Effector CD8-positive, alpha-beta T cell (primary cell): ENCODE measurements around the gene STAT5A.
"Not testable (repeated sequence)": the region's sequence is repeated elsewhere in the genome, so short reads cannot be mapped to it uniquely, and the experiment has no call there.

ENCODE experiments used
- DNase-seq: peaks from one replicate; lab custom pipeline; 2025; lab: John Stamatoyannopoulos, UW

The STAT5A gene

GRCh38 chr17:42308446-42308845 is 20.1 kb downstream of the STAT5A start:
- DNase-seq: no peak

GRCh38 chr17:42309142-42309541 is 20.8 kb downstream of the STAT5A start:
- DNase-seq: no peak

- DNase-seq: no peak
These were observed 21.9 kb downstream of the STAT5A start for GRCh38 chr17:42309986-42310786.

DNA sequence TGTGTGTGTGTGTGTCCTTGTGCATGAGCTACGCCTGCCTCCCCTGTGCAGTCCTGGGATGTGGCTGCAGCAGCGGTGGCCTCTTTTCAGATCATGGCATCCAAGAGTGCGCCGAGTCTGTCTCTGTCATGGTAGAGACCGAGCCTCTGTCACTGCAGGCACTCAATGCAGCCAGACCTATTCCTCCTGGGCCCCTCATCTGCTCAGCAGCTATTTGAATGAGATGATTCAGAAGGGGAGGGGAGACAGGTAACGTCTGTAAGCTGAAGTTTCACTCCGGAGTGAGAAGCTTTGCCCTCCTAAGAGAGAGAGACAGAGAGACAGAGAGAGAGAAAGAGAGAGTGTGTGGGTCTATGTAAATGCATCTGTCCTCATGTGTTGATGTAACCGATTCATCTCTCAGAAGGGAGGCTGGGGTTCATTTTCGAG is 22.5 kb downstream of the STAT5A start:
- no peak for DNase-seq

DNA sequence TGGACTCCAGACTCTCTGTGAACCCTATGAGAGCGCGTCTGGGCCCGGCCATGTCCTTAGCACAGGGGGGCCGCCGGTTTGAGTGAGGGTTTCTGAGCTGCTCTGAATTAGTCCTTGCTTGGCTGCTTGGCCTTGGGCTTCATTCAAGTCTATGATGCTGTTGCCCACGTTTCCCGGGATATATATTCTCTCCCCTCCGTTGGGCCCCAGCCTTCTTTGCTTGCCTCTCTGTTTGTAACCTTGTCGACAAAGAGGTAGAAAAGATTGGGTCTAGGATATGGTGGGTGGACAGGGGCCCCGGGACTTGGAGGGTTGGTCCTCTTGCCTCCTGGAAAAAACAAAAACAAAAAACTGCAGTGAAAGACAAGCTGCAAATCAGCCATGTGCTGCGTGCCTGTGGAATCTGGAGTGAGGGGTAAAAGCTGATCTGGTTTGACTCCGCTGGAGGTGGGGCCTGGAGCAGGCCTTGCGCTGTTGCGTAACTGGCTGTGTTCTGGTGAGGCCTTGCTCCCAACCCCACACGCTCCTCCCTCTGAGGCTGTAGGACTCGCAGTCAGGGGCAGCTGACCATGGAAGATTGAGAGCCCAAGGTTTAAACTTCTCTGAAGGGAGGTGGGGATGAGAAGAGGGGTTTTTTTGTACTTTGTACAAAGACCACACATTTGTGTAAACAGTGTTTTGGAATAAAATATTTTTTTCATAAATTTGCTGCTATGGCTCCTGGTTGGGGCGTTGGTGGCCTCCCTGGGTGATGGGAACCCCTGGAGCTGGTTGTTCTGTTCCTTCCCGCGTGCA is 23.1 kb downstream of the STAT5A start:
- no peak for DNase-seq

DNA sequence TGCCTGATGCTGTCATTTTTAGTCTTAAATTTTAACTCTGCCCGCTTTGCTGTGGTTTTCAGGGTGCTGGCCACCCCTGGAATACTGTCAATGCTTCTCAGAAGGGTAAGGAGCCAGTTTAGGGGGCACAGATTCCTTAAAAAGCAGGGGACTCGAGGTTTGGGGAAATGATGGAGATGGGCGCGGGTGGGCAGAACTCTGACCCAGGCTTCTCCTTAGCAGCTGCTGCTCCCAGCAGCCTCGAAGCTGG is 23.7 kb downstream of the STAT5A start:
- no peak for DNase-seq

GRCh38 chr17:42312285-42313130 is 24.2 kb downstream of the STAT5A start:
- peak; percentile 67 for DNase-seq

- no peak for DNase-seq
These were observed 25.1 kb downstream of the STAT5A start for GRCh38 chr17:42313389-42313772.

DNA sequence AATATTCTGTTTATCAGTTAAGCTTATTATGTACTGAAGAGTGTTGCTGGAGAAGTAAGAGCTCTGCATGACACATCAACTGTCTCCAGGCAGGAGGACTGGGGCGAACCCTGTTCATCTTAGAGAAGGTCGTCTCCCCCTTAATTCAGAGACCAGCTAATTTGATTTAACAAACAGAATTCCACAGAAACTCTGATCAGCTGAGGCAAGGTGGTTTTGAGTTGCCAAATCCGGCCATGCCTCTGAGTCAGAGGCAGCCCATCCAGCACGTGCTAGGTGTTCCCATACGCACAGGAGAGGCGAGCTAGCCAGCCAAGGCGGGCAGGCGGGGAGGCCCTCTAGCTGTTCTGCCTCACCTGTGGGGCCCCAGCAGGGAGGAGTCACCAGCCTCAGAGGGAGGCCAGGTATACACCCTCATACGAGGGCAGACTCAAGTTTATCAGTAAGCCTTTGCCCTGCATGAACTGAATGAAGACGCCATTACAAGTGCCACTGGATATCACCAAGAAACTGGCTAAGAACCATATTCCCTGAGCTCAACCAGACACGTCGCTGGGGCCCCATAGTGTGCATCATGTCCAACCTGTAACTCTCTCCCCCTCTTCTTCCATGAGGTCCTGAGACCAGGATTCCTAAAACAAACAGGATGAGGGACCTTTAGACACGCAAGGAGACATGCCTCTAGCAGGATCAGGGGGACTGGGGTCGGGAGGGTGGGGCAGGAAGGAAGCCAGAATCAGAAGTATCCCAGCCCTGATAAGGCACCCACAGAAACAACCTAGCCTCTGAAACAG is 25.7 kb downstream of the STAT5A start:
- no peak for DNase-seq

- DNase-seq: no peak
These were observed 27.3 kb downstream of the STAT5A start for GRCh38 chr17:42315402-42316156.

DNA sequence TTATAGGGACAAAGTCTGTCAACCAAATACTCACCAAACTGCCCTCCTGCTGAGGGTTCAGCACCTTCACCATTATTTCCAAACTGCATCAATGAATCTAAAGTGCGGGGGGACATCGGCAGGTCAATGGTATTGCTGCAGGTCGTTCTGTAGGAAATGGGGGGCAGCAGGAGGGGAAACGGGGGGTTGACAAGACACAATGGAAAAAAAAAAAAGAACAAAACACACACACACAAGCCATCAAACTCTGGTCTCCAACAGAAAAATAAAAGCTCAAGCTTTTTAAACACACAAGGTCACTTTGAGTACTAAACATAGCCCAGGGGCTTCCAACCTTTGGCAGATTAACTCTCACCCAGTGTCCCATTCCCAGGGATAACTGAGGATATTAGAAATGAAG is 28.5 kb downstream of the STAT5A start:
- no peak for DNase-seq

GRCh38 chr17:42317266-42317845 is 29.1 kb downstream of the STAT5A start:
- no peak for DNase-seq

GRCh38 chr17:42317967-42318366 is 29.7 kb downstream of the STAT5A start:
- DNase-seq: not testable (repeated sequence)

- no peak for DNase-seq
These were observed 33.3 kb downstream of the STAT5A start for GRCh38 chr17:42321555-42321954.

GRCh38 chr17:42322382-42323267 is 34.3 kb downstream of the STAT5A start:
- DNase-seq: peak; percentile 91

DNA sequence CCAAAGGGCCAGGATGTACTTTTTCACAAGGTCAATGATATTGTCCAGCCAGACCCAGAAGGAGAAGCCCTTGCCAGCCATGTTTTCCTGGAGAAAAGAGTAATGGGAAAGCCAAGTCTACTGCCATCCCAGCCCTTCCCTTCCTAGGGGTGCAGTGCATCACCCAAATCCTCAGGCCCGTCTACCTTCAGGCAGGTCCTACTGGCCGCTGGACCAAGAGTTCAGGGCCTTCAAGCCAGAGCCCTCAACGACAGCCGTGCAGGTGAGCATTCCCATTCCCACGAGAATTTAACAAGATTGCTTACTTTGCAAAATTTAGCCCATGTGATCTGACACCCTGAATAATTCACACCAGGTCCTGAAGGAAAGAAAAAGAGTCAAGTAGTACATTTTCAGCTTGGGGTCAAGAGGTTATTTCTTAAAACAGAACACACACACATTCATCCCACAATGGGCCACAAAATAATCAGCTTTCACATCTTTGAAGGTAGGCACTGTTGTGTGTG is 35.0 kb downstream of the STAT5A start:
- DNase-seq: no peak

- DNase-seq: no peak
These were observed 36.7 kb downstream of the STAT5A start for GRCh38 chr17:42325026-42325425.

GRCh38 chr17:42329025-42329976 is 41.0 kb downstream of the STAT5A start:
- DNase-seq: no peak
